Measurements from ENCODE around the gene MBD3. TPM values are rescaled to one million over a fixed set of nuclear protein-coding genes. Genes with fewer than 3 reads are reported as not detected.

MBD3 gene
- total RNA-seq, 4 donors from 2014 or later, result 80.3 to 159 (median 95.7) TPM

GRCh38 chr19:1590641-1591397, 1.8 kb downstream of the MBD3 start:
- ATAC-seq, result no peak
- WGBS, 2 donors (ENCODE audit: low coverage in 1 of 2), result 4 to 32% methylated on average over 4 to 9 of the region's 10 CpGs

GRCh38 chr19:1587872-1588271, 4.8 kb downstream of the MBD3 start:
- ATAC-seq, result no peak
- H3K4me3 ChIP-seq, result no peak overlapping the region
- peaks cover 0 to 21% of the 10 kb centered on the region in 2 donors for H3K36me3 ChIP-seq
- TF ChIP-seq CTCF (IDR thresholded peaks at IDR 0.05), result no peak
- TF ChIP-seq EP300 (IDR thresholded peaks at IDR 0.05), result no peak
- no peak for TF ChIP-seq POLR2AphosphoS5 (IDR thresholded peaks at IDR 0.05)
- no peaks in the 10 kb centered on the region for H3K9me3 ChIP-seq
- H3K4me1 ChIP-seq, result peaks cover 0 to 26% (median 11%) of the 10 kb centered on the region in 3 donors
- no peak overlapping the region for H3K27ac ChIP-seq
- 54 to 60% methylated on average over 1 to 4 of the region's 9 CpGs for WGBS, 2 donors (ENCODE audit: low coverage in 1 of 2)
- H3K27me3 ChIP-seq, result no peaks in the 10 kb centered on the region

More at GRCh38 chr19:1590641-1591397, 1.8 kb downstream of the MBD3 start:
- H3K4me1 ChIP-seq, result peaks cover 0 to 35% (median 15%) of the 10 kb centered on the region in 3 donors
- H3K27me3 ChIP-seq, result no peaks in the 10 kb centered on the region
- H3K36me3 ChIP-seq, result peaks cover 0 to 10% of the 10 kb centered on the region in 2 donors
- H3K9me3 ChIP-seq, result no peaks in the 10 kb centered on the region
- H3K4me3 ChIP-seq, result peak overlapping the region in 1 of 2 donors; percentile 73
- TF ChIP-seq EP300 (IDR thresholded peaks at IDR 0.05) (no peak), CTCF (IDR thresholded peaks at IDR 0.05) (no peak), POLR2A (IDR thresholded peaks at IDR 0.05) (no peak), POLR2AphosphoS5 (IDR thresholded peaks at IDR 0.05) (no peak)
- peak overlapping the region in 2 of 4 donors; percentile 97 for H3K27ac ChIP-seq

- Histone ChIP-seq H3K27me3 (no peaks in the 10 kb centered on the region), H3K9me3 (no peaks in the 10 kb centered on the region), H3K4me3 (no peak overlapping the region), H3K27ac (no peak overlapping the region), H3K4me1 (peaks cover 0 to 8% (median 0%) of the 10 kb centered on the region in 3 donors), H3K36me3 (peaks cover 0 to 48% of the 10 kb centered on the region in 2 donors)
- no CpG with 5 or more reads among the region's 13 CpGs for WGBS, 2 donors (ENCODE audit: low coverage in 1 of 2)
- TF ChIP-seq CTCF (IDR thresholded peaks at IDR 0.05) (no peak), EP300 (IDR thresholded peaks at IDR 0.05) (no peak), POLR2AphosphoS5 (IDR thresholded peaks at IDR 0.05) (no peak), POLR2A (IDR thresholded peaks at IDR 0.05) (no peak)
- peak; percentile 12 for ATAC-seq
Observed at GRCh38 chr19:1585243-1585580, 7.5 kb downstream of the MBD3 start.

- no peak overlapping the region for H3K27ac ChIP-seq
- WGBS, 2 donors (ENCODE audit: low coverage in 1 of 2), result 87% methylated on average over 3 of the region's 87 CpGs; no CpG with 5 or more reads in 1 of the 2 donors
- H3K4me1 ChIP-seq, result peaks cover 0 to 2% (median 0%) of the 10 kb centered on the region in 3 donors
- ATAC-seq, result no peak
- no peak overlapping the region for H3K4me3 ChIP-seq
- peaks cover 0 to 53% of the 10 kb centered on the region in 2 donors for H3K36me3 ChIP-seq
- no peaks in the 10 kb centered on the region for H3K9me3 ChIP-seq
- no peaks in the 10 kb centered on the region for H3K27me3 ChIP-seq
- TF ChIP-seq EP300 (IDR thresholded peaks at IDR 0.05) (no peak), CTCF (IDR thresholded peaks at IDR 0.05) (no peak), POLR2AphosphoS5 (IDR thresholded peaks at IDR 0.05) (no peak), POLR2A (IDR thresholded peaks at IDR 0.05) (no peak)
Observed at GRCh38 chr19:1584500-1585242, 8.0 kb downstream of the MBD3 start.
